H1 (cell line): ENCODE measurements around the gene WWC2. TPM values are rescaled to one million over a fixed set of nuclear protein-coding genes. Genes with fewer than 3 reads are reported as not detected.

Source experiments
- CTCF ChIA-PET: fragments of 300-600 bp; sonication (Branson Sonifier 250); formaldehyde crosslinking; loops from one replicate; lab custom pipeline; 2021; ENCODE audit not compliant: partially characterized antibody; lab: Charles Lee
- POLR2A ChIA-PET: fragments of 300-600 bp; sonication (Branson Sonifier 250); formaldehyde crosslinking; loops from one replicate; lab custom pipeline; 2021; ENCODE audit warnings: inconsistent platforms; ENCODE audit not compliant: partially characterized antibody; lab: Charles Lee
- DNase-seq, 2 experiments: peaks; one replicate each; pipeline versions ENCODE4 v3.0.0 to v3.0.0-alpha.2; 2010 to 2022; ENCODE audit warnings: low spot score in 2 of 2, low read depth in 1 of 2, mixed read lengths in 1 of 2
- FAIRE-seq: peaks from 2 replicates; lab custom pipeline; 2011; peaks lifted over from hg19 to GRCh38; lab: Jason Lieb, UNC
- H2AFZ ChIP-seq: 2 replicates; pipeline ENCODE4 v1.8.1; 2012; ENCODE audit warnings: low read length, inconsistent platforms
- H2AK5ac ChIP-seq: 2 replicates; pipeline ENCODE4 v1.6.1; 2013; ENCODE audit warnings: low read depth, low read length
- H2BK120ac ChIP-seq: replicated peaks from 2 replicates; pipeline ENCODE3; 2013; ENCODE audit warnings: low read depth, low read length, inconsistent platforms
- H2BK12ac ChIP-seq: 2 replicates; pipeline ENCODE4 v1.6.1; 2013; ENCODE audit warnings: low read depth, low read length
- H2BK15ac ChIP-seq: 2 replicates; pipeline ENCODE4 v1.6.1; 2013; ENCODE audit warnings: low read length
- H2BK20ac ChIP-seq: 2 replicates; pipeline ENCODE4 v1.6.1; 2013; ENCODE audit warnings: low read length
- H2BK5ac ChIP-seq: 2 replicates; pipeline ENCODE4 v1.6.1; 2013; ENCODE audit warnings: low read depth, low read length
- H3K14ac ChIP-seq: 2 replicates; pipeline ENCODE4 v1.6.1; 2013; ENCODE audit warnings: inconsistent platforms; ENCODE audit not compliant: insufficient read length
- H3K18ac ChIP-seq: 2 replicates; pipeline ENCODE4 v1.6.1; 2013; ENCODE audit warnings: low read length; ENCODE audit errors: extremely low read depth
- H3K23ac ChIP-seq: 2 replicates; pipeline ENCODE4 v1.6.1; 2013; ENCODE audit warnings: inconsistent platforms; ENCODE audit not compliant: insufficient read length
- H3K23me2 ChIP-seq: 2 replicates; pipeline ENCODE4 v1.6.1; 2013; ENCODE audit warnings: low read depth, low read length
- H3K27ac ChIP-seq: 2 replicates; pipeline ENCODE4 v1.6.1; 2011; ENCODE audit warnings: low read depth, low read length, inconsistent platforms
- H3K27me3 ChIP-seq, 4 experiments: replicated peaks in 1 of 4; 1 replicate in 1 of 4; 2 replicates in 3 of 4; pipeline versions ENCODE4 v1.6.1 to v1.8.1; 2011 to 2013; ENCODE audit warnings: low read length in 3 of 4, mild to moderate bottlenecking in 3 of 4, inconsistent platforms in 2 of 4, mixed read lengths in 2 of 4, moderate library complexity in 1 of 4; ENCODE audit not compliant: control insufficient read depth in 3 of 4, insufficient read depth in 3 of 4; ENCODE audit errors: extremely low read depth in 1 of 4
- H3K36me3 ChIP-seq, 4 experiments: 2 replicates each; pipeline versions ENCODE4 v1.6.1 to v1.8.1; 2011 to 2013; ENCODE audit warnings: mild to moderate bottlenecking in 4 of 4, low read length in 3 of 4, moderate library complexity in 2 of 4, control low read depth in 1 of 4, inconsistent platforms in 1 of 4; ENCODE audit not compliant: insufficient read depth in 4 of 4, control insufficient read depth in 2 of 4
- H3K4ac ChIP-seq: replicated peaks from 2 replicates; pipeline ENCODE3; 2013; ENCODE audit warnings: low read length, low read depth, mixed read lengths, inconsistent platforms; ENCODE audit not compliant: insufficient read length
- H3K4me1 ChIP-seq, 4 experiments: replicated peaks in 1 of 4; 1 replicate in 1 of 4; 2 replicates in 3 of 4; pipeline versions ENCODE4 v1.6.1 to v1.8.1; 2011 to 2013; ENCODE audit warnings: low read length in 3 of 4, inconsistent platforms in 2 of 4, mixed read lengths in 1 of 4; ENCODE audit not compliant: insufficient read depth in 4 of 4, control insufficient read depth in 3 of 4
- H3K4me2 ChIP-seq, 2 experiments: 2 replicates each; pipeline versions ENCODE4 v1.6.1 to v1.8.1; 2011 to 2013; ENCODE audit warnings: low read depth in 2 of 2, low read length in 2 of 2, control low read depth in 1 of 2, inconsistent platforms in 1 of 2, mild to moderate bottlenecking in 1 of 2; ENCODE audit not compliant: insufficient read depth in 1 of 2
- H3K4me3 ChIP-seq, 4 experiments: fragments of 200-600, 300-600 bp in 1 of 4; sonication (generic), shearing (Covaris generic), sonication (Bioruptor Twin) in 1 of 4; 2 replicates each; pipeline versions ENCODE4 v1.5.1 to v1.8.1; 2011 to 2016; ENCODE audit warnings: low read length in 4 of 4, low read depth in 3 of 4, control low read depth in 2 of 4, inconsistent platforms in 2 of 4, mild to moderate bottlenecking in 2 of 4, mixed read lengths in 1 of 4, moderate library complexity in 1 of 4; ENCODE audit not compliant: insufficient read depth in 2 of 4; ENCODE audit errors: extremely low read depth in 1 of 4
- H3K56ac ChIP-seq: replicated peaks from 2 replicates; pipeline ENCODE3; 2013; ENCODE audit warnings: low read depth, mild to moderate bottlenecking, mixed read lengths, low read length, inconsistent platforms; ENCODE audit not compliant: insufficient read length
- H3K79me1 ChIP-seq: 2 replicates; pipeline ENCODE4 v1.6.1; 2013; ENCODE audit warnings: low read depth, low read length, control low read depth
- H3K79me2 ChIP-seq, 2 experiments: 2 replicates each; pipeline versions ENCODE4 v1.6.1 to v1.8.1; 2012 to 2013; ENCODE audit warnings: low read length in 2 of 2, mild to moderate bottlenecking in 2 of 2, inconsistent platforms in 1 of 2; ENCODE audit not compliant: insufficient read depth in 2 of 2, control insufficient read depth in 1 of 2
- H3K9ac ChIP-seq, 4 experiments: replicated peaks in 1 of 4; 1 replicate in 1 of 4; 2 replicates in 3 of 4; pipeline versions ENCODE4 v1.6.1 to v1.8.1; 2011 to 2013; ENCODE audit warnings: low read depth in 3 of 4, low read length in 3 of 4, control low read depth in 2 of 4, mild to moderate bottlenecking in 2 of 4, moderate library complexity in 2 of 4, inconsistent platforms in 1 of 4; ENCODE audit errors: extremely low read depth in 1 of 4
- H3K9me3 ChIP-seq, 2 experiments: 2 replicates each; pipeline versions ENCODE4 v1.6.1 to v1.8.1; 2012 to 2013; ENCODE audit warnings: mild to moderate bottlenecking in 2 of 2, moderate library complexity in 2 of 2, control low read depth in 1 of 2, inconsistent platforms in 1 of 2, low read depth in 1 of 2, low read length in 1 of 2, mixed read lengths in 1 of 2; ENCODE audit not compliant: insufficient read depth in 2 of 2
- H4K20me1 ChIP-seq, 2 experiments: replicated peaks in 1 of 2; 2 replicates each; pipeline versions ENCODE3 to v1.8.1; 2011 to 2013; ENCODE audit warnings: inconsistent platforms in 2 of 2, low read length in 2 of 2, mild to moderate bottlenecking in 1 of 2; ENCODE audit not compliant: insufficient read depth in 2 of 2, control insufficient read depth in 1 of 2
- H4K5ac ChIP-seq: 2 replicates; pipeline ENCODE4 v1.6.1; 2013; ENCODE audit warnings: low read length, low read depth, mixed read lengths, inconsistent platforms; ENCODE audit not compliant: insufficient read length
- H4K8ac ChIP-seq: 2 replicates; pipeline ENCODE4 v1.8.0; 2013; ENCODE audit warnings: mild to moderate bottlenecking, moderate library complexity, low read length, inconsistent platforms; ENCODE audit not compliant: insufficient read depth; ENCODE audit errors: extremely low read depth
- H4K91ac ChIP-seq: replicated peaks from 2 replicates; pipeline ENCODE3; 2013; ENCODE audit warnings: low read length, mixed read lengths, inconsistent platforms; ENCODE audit not compliant: insufficient read length
- CEBPB ChIP-seq: IDR thresholded peaks from 2 replicates; pipeline ENCODE4 v1.6.1; 2012; ENCODE audit warnings: low read depth, low read length
- KDM5A ChIP-seq: fragments of 200-600 bp; IDR thresholded peaks from 2 replicates; pipeline ENCODE4 v1.7.1; 2012; ENCODE audit warnings: mild to moderate bottlenecking, low read length, inconsistent platforms, mixed read lengths
- WGBS, 2 experiments: shearing (Covaris generic) in 1 of 2; methylation state at CpG; one replicate each; pipeline versions ENCODE4 v1.1.6 to v1.1.7; 2013 to 2015; ENCODE audit warnings: low lambda C conversion rate in 2 of 2, mixed read lengths in 2 of 2, inconsistent platforms in 1 of 2, low coverage in 1 of 2, missing lambda C conversion rate in 1 of 2; ENCODE audit not compliant: insufficient replicate concordance in 2 of 2, insufficient coverage in 1 of 2, insufficient read length in 1 of 2; ENCODE audit errors: extremely low coverage in 1 of 2, missing lambda C conversion rate in 1 of 2; 5-methylcytosine and 5-hydroxymethylcytosine counted together
- polyA plus RNA-seq, 7 experiments: library from polyadenylated mRNA; depleted of rRNA in 3 of 7; stranded (reverse) in 5 of 7; unstranded in 2 of 7; fragments of >200 nt in 5 of 7; fragments of 200-250 nt in 2 of 7; gene quantifications; 1 replicate in 5 of 7; 2 replicates in 1 of 7; 4 replicates in 1 of 7; pipeline versions ENCODE4 v1.2.1 to v1.2.3, GENCODE V29; 2011 to 2013; ENCODE audit warnings: missing spikeins in 2 of 7, mixed read lengths in 2 of 7
- total RNA-seq: library from RNA; stranded (reverse); fragmentation: NEBNext Ultra II Directional; extraction: Animal tissue kit (Norgen Biotek cat#: 25700); gene quantifications from 2 replicates; pipeline ENCODE4 v1.2.1, GENCODE V29; 2021

The WWC2 gene
- total and polyA plus RNA-seq, 2 of the 8 experiments (the other 6 are each of a cell fraction or from before 2014, with no cell fraction given): 17.6 to 135 TPM

DNA sequence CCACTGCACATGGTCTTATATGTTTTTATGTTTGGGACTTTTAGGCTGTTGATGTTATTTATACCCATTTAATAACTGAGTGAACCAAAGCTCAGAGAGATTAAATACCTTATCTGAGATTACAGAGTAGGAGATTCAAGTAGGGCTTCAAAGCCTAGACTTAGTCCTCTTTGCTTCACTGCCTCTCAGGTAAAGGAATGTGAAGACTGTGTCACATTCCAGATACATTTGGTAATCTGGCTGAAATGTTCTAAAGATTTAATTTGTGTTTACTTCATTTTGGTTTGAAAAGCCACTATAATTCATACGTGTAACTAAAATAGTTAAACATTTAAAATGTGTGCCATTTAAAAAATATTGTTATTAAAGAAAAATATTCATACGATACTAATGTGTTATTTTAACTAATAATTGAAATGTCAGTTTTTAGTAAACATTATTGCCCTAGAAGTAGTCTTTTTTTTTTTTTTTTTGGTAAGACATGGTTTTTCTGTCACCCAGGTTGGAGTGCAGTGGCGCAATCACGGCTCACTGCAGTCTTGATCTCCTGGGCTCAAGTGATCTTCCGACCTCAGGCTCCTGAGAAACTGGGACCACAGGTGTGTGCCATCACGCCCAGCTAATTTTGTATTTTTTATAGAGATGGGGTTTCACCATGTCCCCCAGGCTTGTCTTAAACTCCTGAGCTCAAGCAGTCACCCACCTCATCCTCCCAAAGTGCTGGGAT is 54.3 kb downstream of the WWC2 start:
- Histone ChIP-seq H3K14ac (no peak overlapping the region), H2BK120ac (no peak overlapping the region), H3K18ac (no peak overlapping the region; the same call in 1 of the 2 replicates), H3K23ac (no peak overlapping the region), H4K91ac (no peak overlapping the region), H3K9me3 (no peaks in the 10 kb centered on the region), H2BK20ac (no peak overlapping the region), H3K4me3 (no peak overlapping the region), H3K79me2 (peaks cover 0 to 88% of the 10 kb centered on the region in 2 experiments; a peak in 3 of 4 replicates), H3K79me1 (peaks cover 10% of the 10 kb centered on the region), H2BK15ac (no peak overlapping the region), H3K4me2 (no peak overlapping the region; a peak in 1 of 4 replicates), H2AFZ (no peak overlapping the region), H2BK5ac (no peak overlapping the region), H3K9ac (no peak overlapping the region), H2BK12ac (no peak overlapping the region), H3K36me3 (no peaks in the 10 kb centered on the region; a peak in 1 of 8 replicates), H3K27ac (no peak overlapping the region), H2AK5ac (no peak overlapping the region; the same call in 1 of the 2 replicates), H3K4me1 (peaks cover 3 to 11% (median 9%) of the 10 kb centered on the region in 4 experiments; a peak in 5 of 7 replicates), H3K56ac (no peak overlapping the region), H3K4ac (no peak overlapping the region), H4K20me1 (peaks cover 4 to 14% of the 10 kb centered on the region in 2 experiments), H3K23me2 (no peaks in the 10 kb centered on the region; the same call in 1 of the 2 replicates), H4K5ac (no peak overlapping the region), H4K8ac (no peak overlapping the region), H3K27me3 (no peaks in the 10 kb centered on the region)
- TF ChIP-seq CEBPB: peak; percentile 49; the same call in 1 of the 2 replicates
- TF ChIP-seq KDM5A: no peak
- 92% methylated on average over 6 of the region's 6 CpGs; no CpG with 5 or more reads in 1 of the 2 experiments for WGBS, 2 experiments
- no peak for FAIRE-seq
- CTCF ChIA-PET: interaction anchor here (0.6 to 1.3 kb wide), 9 partner anchors 8 to 140 kb away, joined by 3 to 6 read pairs (median 3); partner anchors contain the start of gene WWC2
- DNase-seq: no peak
- POLR2A ChIA-PET: interaction anchor here (1.0 to 1.4 kb wide), 4 partner anchors 29 to 55 kb away, joined by 3 to 6 read pairs (median 3); partner anchors contain the start of gene WWC2
